NOMO-1 treated with dmso at 0.1 percent for 144 hours (cell line): ENCODE results near the gene VPS13C.

Experiments used
- DNase-seq: peaks from one replicate; lab custom pipeline; 2025; ENCODE audit not compliant: unreplicated experiment; lab: John Stamatoyannopoulos, UW

VPS13C gene

DNA sequence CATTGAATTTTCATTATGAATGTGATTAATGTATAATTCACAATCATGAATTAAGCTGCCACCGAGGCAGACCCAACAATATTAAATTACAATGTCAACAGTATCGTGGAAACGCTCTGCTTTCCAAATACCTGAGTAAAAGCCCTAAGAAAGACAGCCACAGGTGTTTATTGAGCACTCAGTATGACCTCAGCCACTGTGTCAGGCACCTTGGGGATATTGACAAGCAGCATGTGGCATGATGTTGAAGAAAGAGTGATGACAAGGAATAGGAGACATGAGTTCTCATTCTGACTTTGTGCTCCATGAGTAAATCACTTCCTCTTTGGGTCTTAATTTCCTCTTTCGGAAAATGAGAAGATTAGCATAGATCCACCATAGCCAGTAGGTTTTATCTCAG is 19.3 kb upstream of the VPS13C start:
- DNase-seq: no peak

DNA sequence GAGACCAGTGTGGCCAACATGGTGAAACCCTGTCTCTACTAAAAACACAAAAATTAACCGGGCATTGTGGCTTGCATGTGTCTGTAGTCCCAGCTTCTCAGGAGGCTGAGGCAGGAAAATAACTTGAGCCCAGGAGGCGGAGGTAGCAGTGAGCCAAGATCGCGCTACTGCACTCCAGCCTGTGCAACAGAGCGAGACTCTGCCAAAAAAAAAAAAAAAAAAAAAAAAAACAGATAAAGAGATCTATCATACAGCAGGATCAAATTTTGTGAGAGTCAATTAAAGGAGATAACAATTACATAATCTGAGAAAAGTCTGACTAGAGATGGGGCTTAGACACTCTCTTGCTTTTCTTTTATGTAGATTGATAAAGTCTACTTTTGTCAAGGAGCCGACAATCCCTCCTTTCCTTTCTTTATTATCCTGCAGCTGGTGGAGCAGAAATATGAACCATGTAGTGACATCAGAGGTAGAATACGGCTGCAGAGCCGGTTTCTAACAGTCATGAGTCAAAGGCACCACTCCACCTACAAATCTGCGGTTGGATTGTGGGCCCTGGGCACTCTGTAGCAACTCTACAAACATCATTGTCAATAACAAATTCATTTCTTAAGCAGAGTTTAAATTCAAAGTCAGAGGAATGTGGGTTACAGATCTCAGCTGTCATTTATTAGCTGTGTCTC is 15.5 kb upstream of the VPS13C start:
- DNase-seq: no peak

DNA sequence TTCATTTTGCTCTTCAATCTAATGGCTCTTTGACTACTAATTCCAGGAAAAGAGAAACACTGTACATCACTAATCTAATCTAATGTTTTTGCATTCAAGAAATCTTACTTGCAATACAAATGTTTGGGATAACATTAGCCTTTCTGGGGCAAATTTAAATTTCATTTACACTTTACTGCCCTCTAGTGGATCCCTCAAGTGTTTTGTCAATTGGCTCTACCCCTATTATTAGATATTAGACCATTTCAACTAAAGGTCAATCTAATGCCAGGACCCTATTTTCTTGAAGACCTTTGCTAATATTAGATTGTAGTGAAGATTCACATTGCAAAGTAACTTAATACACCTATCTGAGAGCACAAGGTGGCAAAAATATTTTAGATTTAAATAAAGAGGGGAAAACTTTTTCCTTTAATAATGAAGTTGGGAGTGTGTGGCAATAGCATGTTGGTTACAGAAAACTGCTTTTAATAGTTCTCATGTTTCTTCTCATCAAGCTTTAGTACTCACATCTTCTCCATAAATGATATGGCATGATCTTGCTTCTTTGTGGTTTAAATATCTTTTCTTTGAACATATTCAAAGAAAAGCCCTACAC is 11.6 kb upstream of the VPS13C start:
- DNase-seq: no peak

DNA sequence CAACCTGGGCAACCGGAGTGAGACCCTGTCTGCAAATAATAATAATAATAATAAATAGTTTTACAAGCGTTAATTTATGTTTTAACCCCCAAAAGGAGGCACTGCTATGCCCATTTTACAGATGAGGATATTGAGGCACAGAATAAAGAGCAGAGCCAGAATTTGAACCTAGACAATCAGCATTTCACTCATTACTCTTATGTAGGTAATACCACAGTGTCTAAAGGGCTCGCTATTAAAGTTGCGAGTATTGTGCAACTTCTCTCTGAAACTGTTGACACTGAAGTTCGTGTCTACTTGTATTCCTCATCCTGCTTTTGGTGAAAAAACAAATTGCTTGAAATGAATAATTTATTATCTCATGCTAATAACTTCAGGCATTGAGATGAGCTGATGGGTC is 9.3 kb upstream of the VPS13C start:
- DNase-seq: no peak

DNA sequence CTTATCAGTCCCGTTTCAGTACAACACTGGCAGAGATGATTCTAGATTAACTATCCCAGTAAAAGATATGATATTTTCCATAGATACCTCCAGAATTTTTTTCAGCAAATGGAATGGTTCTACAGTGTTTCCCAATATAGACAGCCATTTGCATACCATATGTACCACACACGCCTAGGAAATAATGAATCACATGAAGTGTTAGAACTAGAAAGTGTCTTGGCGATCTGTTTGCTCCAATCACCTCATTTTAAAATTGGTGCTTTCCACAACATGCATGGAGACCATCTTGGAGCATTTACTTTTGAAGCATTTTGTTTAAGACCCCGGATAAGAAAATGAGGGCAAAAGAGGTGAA is 8.5 kb upstream of the VPS13C start:
- DNase-seq: no peak

DNA sequence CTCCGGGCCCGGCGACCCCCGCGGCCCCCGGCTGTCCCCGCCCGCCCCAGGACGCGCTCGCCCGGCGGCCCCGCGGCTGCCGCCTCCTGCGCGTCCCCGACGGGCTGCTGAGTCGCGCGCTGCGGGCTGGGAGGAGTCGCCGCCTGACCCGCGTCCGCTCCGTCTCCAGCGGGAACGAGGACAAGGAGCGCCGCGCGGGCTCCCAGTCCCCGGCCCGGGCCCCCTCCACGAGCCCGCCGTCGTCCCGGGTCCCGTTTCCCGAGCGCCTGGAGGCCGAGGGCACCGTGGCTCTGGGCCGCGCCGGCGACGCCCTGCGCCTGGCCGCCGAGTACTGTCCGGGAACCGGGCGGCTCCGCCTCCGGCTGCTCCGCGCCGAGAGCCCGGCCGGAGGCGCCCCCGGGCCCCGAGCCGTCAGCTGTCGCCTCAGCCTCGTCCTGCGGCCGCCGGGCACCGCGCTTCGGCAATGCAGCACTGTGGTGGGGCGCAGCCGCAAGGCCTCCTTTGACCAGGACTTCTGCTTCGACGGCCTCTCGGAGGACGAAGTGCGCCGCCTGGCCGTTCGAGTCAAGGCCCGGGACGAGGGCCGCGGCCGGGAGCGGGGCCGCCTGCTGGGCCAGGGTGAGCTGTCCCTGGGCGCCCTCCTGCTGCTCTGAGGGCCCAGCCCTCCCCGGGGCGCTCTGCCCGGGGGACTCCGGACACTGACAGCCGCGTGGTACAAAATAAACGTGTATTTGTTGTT is 8.0 kb upstream of the VPS13C start:
- no peak for DNase-seq

DNA sequence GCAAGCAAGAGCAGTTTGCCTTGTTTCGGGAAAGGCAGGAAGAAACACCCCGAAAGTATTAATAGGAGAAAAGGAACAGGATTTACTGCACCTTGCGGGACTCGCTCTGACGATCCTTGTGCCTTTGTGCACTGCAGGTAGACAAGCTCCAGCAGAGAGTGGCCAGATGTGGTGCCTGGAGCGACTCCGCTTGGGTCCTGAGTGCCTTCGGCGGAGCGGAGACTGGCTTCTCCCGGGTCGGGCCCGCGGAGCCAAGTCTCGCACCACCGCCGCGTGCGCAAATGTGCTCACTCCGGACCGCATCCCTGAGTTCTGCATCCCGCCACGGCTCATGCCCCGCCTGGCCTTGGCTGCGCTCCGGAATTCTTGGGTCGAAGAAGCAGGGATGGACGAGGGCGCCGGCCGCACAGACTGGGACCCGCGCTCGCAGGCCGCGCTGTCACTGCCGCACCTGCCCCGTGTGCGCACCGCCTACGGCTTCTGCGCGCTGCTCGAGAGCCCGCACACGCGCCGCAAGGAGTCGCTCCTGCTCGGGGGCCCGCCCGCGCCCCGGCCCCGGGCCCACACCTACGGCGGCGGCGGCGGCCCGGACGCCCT is 7.3 kb upstream of the VPS13C start:
- DNase-seq: no peak

DNA sequence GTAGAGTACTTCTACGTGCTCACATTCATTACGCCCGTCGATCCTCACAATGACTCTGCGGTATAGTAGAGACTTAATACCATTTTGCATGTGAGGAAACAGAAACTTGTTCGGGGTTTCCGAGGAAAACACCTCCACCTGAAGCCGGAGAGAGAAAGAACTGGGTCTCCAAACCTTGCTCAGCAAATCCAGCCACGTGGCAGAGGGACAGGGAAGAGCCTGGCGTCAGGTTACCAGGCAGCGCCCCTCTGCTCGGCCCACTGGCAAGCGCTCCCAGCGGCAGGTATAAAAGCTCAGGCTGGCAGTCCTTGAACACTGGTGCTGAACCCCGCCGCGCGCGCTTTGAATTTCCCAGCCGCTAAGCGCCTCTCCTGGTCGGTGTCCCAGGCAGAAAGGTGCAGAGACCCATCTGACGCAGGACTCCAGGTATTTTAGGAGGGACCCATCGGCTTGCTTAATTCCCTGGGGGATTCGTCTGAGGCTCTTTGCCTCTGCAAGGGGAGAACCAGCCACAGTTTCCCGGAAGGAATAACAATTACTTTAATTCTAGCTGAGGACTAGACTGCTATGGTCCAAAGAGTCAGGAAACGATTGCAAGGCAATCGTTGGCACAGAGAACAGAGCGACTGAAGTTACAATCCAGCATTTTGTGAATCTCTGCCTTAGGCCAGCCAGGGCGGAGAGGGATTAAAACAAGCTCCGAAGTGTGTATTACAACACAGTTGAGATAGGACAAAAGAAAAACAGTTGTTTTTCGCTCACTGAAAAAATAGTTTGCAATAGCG is 6.6 kb upstream of the VPS13C start, which contains the start of gene C2CD4A:
Gene C2CD4A (plus strand): TSS at position 315 of the 785 bp plus-strand sequence. CDS start 637 bp downstream, outside the sequence.
- no peak for DNase-seq

DNA sequence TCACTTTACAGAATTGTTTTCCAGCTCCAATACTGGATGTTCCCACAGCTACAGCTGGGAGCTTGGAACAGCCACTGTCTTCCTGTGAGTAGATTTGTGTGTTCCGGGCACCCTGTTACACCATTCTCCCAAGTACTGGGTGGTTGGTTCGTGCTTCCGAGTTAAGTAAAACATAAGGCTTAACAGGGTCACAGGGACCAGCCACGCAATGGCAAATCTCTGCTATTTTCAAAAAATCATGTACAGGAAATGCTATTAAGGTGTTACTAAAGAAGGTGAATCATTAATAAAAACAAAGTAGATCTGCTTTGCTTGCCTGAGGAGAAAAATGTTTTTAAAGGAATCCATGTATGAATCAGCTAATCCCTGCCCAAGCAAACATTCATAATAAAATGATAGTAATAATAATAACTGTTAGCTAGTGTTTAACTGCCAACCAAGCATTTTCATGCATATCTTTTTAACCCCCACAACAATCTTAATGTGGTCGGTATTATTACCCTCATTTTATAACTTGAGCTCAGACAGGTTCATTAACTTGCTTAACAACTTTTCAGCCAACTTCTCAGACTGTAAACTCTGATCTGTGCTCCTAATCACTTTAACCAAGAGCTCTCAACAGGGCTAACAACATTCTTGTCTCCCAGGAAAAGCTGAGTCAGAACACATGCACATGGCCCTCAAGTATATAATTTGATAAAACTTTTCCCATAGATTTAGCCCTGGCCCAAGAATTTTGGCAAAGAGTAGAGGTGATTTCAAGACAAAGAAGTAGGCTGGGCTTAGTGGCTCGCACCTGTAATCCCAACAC is 3.8 kb upstream of the VPS13C start:
- no peak for DNase-seq

DNA sequence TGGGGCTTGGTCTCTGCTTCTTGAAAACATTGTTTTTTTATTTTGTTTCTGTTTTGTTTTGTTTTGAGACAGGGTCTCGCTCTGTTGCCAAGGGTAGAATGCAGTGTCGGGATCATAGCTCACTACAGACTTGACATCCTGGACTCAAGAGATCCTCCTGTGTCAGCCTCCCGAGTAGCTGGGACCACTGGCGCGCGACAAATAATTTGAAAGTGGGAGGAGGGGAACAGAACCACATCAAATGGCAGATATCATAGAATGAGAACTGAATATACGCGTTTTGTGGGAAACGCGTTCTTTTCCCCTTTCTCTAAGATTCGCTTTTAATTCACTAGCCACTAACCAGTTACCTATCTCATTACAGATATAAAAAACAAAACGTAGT is 641 bp upstream of the VPS13C start:
- DNase-seq: no peak

DNA sequence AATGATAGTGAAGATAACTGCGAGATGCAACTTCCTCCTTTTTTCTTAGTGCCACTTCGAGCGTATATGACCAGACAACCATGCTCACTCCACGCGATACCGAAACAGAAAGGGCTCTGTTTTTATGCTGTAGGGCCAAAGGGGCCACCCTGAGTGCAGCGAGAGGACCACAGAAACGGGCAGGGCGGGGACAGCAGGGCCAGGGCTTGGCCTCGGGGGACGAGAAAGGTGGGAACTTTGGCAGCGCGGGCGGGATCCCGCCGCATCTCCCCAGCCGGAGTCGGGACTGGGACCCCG is 483 bp downstream of the VPS13C start:
- DNase-seq: peak; percentile 75

DNA sequence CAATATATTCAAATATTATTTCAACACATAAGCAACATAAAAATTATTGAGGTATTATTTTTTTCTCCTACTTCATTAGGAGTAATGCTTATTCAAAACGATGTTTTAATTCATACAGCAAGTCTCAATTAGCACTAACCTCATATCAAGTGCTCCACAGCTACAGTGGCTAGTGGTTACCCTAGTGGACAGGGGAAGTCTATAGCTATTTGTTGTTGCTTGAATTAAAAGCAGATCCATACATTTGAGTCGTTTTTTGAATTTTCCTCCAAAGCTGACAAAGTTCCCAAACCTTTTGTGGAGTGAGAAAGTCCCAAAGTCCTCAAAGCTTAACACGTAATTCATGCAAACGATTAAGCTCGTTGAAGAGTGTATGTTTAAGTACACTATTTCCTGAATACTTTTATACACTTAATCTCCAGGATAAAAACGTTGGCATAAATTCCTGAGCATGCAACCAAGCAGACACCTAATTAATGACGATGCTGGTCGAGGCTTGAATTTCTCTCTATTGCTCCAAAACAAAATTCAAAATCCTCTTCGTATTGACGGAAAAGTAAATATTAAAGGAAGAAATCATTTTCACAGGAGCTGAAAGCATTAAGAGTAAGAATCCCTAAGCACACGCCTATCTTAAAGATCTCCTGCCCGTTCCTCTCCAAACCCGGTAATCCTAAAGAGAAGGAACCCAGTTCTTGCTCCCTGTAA is 985 bp downstream of the VPS13C start:
- no peak for DNase-seq

DNA sequence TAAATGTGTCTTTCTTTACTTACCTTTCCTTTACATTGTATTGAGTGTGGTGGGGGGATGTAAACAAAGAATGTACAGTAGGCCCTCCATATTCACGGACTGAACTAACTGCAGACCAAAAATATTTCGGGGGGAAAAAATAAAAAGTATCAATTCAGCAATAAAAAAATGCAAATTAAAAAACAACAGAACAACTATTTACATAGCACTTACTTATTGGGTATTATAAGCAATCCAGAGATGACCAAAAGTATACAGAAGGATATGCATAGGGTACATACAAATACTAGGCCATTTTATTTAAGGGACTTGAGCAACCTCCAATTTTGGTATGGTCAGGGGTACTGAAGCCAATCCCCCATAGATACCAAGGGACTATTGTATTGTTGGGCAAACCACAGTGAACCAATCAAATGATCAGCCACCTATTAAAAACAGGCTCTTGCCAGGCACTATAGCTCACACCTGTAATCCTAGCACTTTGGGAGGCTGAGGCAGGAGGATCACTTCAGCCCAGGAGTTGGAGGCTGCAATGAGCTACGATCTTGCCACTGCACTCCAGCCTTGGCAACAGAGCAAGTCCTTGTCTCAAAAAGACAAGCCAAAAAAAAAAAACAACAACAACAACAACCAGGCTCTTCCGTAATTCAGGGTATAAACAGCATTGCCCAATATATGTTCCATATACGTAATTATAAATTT is 1.8 kb downstream of the VPS13C start:
- DNase-seq: no peak

DNA sequence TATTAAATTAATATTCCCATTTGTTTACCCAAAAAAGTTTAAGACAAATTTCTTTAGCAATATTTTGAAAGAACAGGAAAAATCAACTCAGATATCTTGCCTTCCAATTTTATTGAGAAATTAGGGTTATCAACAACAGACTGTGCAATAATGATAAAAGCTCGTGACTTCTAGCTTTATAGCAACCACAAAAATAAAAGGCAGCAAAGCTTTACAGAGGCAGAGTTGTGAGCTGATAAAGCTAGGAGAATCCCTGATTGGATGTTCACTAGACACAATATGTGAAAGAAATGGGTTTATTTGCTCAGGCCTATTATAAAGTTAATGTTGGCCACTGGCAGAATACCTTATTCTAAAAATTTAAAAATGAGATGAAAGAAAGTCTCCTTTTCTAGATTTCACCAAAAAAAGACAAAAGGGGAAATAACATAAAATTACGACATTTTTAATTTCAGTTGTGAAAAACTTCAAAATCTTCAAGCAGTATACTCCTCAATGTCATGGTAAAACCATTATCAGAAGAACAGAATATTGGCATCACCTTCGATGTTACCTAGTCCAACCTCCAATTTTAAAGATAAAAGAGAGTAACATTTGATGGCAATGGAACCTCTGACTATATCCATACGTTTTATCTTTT is 2.8 kb downstream of the VPS13C start:
- no peak for DNase-seq

DNA sequence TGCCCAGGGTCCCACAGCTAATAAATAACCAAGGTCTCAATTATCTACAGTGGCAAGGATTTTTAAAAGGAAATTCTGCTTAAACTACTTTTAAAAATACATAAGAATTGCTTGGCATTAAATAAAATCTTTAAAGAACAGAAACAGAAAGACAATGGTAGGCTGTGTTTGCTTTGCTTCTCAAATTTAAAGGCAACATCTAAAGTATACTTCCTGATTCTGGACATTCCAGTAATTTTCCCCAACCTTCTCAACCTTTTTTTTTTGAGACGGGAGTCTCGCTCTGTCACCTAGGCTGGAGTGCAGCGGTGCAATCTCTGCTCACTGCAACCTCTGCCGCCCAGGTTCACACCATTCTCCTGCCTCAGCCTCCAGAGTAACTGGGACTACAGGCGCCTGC is 5.3 kb downstream of the VPS13C start:
- no peak for DNase-seq

DNA sequence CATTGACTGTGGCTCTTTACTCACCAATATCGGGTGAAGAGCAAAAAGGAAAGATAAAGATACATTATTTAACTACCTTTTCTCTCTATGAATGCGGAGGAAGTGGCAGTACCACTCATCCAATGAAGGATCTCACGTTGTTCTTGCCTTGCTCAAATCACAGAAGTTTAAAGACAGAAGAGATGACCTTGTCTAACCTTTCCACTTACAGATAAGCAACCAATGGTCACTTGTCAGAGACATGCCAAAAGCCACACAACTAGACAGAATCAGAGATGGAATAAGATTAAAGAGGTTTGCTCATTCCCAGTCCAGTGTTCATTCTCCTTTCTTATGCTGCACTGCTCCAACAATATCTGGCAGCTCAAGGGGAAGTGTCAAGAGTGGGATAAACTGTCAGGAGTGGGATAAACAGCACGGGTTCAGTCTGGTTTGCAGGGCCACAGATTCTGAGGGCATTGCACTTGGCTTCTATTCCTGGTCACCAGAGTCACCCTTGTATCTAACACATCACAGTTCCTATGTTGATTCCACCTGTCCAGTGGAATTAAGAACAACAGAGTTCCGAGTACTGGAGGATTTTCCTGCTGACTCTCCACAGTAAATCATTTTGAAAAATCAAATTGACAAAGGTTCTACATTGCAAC is 6.7 kb downstream of the VPS13C start:
- no peak for DNase-seq

DNA sequence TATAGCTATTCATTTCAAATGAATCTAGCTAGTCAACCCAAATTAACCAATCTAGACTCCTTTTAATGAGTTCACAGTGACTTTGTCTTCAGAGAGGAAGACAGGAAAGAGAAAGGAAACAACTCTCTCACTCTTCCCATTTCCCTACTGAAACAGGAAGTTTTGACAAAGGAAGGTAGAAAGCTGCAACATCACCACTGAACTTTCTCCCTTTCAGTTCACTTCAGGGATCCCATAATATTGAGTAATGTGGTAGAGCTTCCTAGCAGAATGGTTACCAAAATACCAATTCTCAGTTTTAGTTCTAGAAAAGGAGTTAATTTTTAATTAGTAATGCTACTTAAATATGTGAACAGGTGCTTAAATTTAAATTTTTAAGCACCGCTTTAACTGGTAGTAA is 7.5 kb downstream of the VPS13C start:
- DNase-seq: no peak

DNA sequence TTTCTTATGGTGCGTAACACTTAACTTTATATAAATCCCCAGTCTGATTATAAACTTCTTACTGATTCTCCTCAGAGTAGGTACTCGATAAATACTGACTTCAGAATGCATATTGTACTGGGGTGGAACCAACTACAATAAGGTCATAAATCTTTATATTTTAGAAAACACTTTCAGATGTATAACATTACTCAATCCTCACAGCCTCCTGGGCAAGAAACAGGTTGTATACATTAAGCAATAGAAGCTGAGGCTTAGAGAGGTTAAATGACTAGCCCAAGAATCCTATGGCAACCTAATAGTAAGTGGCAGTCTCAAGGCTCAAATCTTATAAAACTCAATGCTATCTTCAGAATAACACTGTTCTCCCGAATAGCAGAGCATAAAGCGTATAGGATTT is 9.1 kb downstream of the VPS13C start:
- no peak for DNase-seq
